SK-N-MC (cell line): ENCODE data around the gene SIRT7.

ENCODE experiments used
- DNase-seq: peaks from one replicate; pipeline ENCODE4 v3.0.0-alpha.2; 2011; ENCODE audit warnings: low read depth, low spot score
- H3K27ac ChIP-seq: fragments of 200-600 bp; sonication (generic); 2 replicates; pipeline ENCODE4 v1.5.1; 2016; ENCODE audit warnings: mixed run types
- H3K36me3 ChIP-seq: fragments of 200-600 bp; sonication (generic); 2 replicates; pipeline ENCODE4 v1.6.1; 2017; ENCODE audit warnings: antibody characterized with exemption, low read length, mixed read lengths; ENCODE audit not compliant: insufficient read depth
- H3K4me3 ChIP-seq: fragments of 200-600 bp; sonication (generic); 2 replicates; pipeline ENCODE4 v1.5.1; 2016
- H3K9ac ChIP-seq: fragments of 200-600 bp; sonication (generic); 2 replicates; pipeline ENCODE4 v1.8.0; 2017; ENCODE audit warnings: mixed run types, mixed read lengths; ENCODE audit not compliant: insufficient read length
- H3K9me3 ChIP-seq: fragments of 200-600 bp; sonication (generic); 2 replicates; pipeline ENCODE4 v1.6.1; 2017; ENCODE audit warnings: low read depth, mild to moderate bottlenecking, antibody characterized with exemption, low read length, moderate library complexity, mixed read lengths
- EZH2 ChIP-seq: fragments of 200-600 bp; sonication (generic); IDR thresholded peaks from one replicate; pipeline ENCODE4 v1.6.1; 2017; ENCODE audit warnings: antibody characterized with exemption
- FOXP2 ChIP-seq: optimal IDR thresholded peaks from 2 replicates; pipeline ENCODE3; 2011; ENCODE audit warnings: mild to moderate bottlenecking, moderate library complexity; ENCODE audit not compliant: insufficient read depth; ENCODE audit errors: extremely low read length, control extremely low read depth
- POLR2AphosphoS5 ChIP-seq: IDR thresholded peaks from 2 replicates; pipeline ENCODE4 v1.6.1; 2012; ENCODE audit warnings: mild to moderate bottlenecking, low read depth, low read length, borderline replicate concordance

Gene SIRT7

DNA sequence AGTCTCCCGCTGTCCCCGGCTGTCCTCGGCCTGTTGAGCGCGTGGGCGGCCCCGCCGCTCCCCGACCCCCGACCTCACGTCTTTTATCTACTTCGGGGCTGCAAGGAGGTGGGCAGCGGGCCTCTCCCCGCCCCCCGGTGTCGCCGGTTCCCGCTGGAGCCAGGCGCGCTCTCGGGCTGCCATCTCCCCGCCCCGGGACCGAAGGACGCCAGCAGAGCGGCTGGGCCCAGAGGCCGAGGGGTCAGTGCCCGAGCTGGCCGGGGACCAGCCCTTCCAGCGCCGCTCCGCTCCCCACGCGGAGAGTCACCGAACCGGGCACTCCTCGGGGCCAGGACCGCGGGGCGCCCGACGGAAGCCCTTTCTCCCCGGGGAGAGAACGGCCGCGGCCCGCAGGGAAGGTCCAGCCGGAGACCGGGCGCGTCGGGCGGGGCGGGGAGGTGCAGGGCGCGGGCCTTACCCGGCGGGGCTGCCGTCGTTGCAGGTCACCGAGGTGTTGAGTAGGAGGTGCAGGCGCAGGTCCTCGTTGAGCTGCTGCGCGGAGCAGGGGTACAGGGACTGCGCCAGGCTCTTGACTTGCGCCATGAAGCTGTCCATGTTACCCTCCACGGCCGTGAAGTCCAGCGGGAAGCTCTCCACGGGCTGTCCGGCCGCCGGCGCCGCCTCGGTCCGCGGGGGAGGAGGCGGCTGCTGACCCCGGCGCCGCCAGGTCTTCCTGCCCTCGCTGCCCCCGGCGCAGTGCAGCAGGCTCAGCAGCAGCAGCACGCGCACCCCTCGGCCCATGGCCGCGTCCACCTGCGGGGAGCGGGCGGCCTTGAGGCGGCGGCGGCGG lies 42.4 kb upstream of the SIRT7 start:
- Histone ChIP-seq H3K4me3 (peak overlapping the region; percentile 75), H3K9ac (peak overlapping the region; percentile 26), H3K9me3 (no peaks in the 10 kb centered on the region), H3K36me3 (no peaks in the 10 kb centered on the region), H3K27ac (no peak overlapping the region)
- TF ChIP-seq POLR2AphosphoS5 (no peak), EZH2 (peak; percentile 46)
- DNase-seq, result no peak

GRCh38 chr17:81959362-81960129 lies 41.6 kb upstream of the SIRT7 start:
- TF ChIP-seq POLR2AphosphoS5 (no peak), FOXP2 (no peak), EZH2 (no peak)
- H3K4me3 ChIP-seq, result peak overlapping the region; percentile 75
- H3K36me3 ChIP-seq, result no peaks in the 10 kb centered on the region
- no peaks in the 10 kb centered on the region for H3K9me3 ChIP-seq
- no peak overlapping the region for H3K27ac ChIP-seq
- no peak for DNase-seq
- no peak overlapping the region for H3K9ac ChIP-seq

DNA sequence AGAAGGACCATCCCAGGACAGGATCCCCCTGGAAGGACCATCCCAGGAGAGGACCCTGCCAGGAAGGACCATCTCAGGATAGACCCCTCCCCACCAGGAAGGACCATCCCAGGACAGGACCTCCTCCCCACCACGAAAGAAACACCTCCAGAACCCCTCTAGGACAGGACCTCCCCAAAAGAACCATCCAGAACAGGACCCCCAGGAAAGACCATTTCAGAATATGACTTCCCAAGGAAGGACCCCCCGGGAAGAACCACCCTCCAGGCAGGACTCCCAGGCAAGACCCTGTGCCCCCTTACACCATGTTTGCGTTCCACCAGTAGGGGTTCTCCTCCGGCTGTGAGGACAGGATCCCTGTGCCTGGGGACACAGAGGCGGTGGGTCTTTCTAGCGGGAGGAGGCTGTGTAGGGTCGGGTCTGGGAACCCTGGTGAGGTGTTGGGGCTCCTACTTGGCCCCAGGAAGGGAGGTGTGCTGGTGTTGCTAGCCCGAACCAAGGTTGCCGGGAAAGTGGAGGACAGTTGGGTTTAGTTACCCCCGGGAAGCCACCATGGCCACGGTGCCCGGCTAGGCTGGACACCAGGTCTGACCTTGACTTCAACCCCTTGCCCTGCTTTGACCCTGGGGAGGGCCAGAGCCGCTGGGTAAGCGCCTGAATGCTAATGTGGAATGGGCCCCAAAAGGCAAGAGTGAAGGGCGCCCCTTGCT lies 40.8 kb upstream of the SIRT7 start:
- Histone ChIP-seq H3K9ac (no peak overlapping the region), H3K9me3 (no peaks in the 10 kb centered on the region), H3K4me3 (peak overlapping the region; percentile 75; the same call in 1 of the 2 replicates), H3K36me3 (no peaks in the 10 kb centered on the region), H3K27ac (no peak overlapping the region)
- no peak for TF ChIP-seq POLR2AphosphoS5
- TF ChIP-seq EZH2, result no peak
- no peak for TF ChIP-seq FOXP2
- DNase-seq, result no peak

GRCh38 chr17:81957691-81958432 lies 39.9 kb upstream of the SIRT7 start:
- TF ChIP-seq POLR2AphosphoS5, result no peak
- no peak for TF ChIP-seq EZH2
- TF ChIP-seq FOXP2, result no peak
- no peak overlapping the region for H3K4me3 ChIP-seq
- no peaks in the 10 kb centered on the region for H3K36me3 ChIP-seq
- DNase-seq, result no peak
- no peak overlapping the region for H3K27ac ChIP-seq
- H3K9me3 ChIP-seq, result no peaks in the 10 kb centered on the region
- no peak overlapping the region for H3K9ac ChIP-seq

DNA sequence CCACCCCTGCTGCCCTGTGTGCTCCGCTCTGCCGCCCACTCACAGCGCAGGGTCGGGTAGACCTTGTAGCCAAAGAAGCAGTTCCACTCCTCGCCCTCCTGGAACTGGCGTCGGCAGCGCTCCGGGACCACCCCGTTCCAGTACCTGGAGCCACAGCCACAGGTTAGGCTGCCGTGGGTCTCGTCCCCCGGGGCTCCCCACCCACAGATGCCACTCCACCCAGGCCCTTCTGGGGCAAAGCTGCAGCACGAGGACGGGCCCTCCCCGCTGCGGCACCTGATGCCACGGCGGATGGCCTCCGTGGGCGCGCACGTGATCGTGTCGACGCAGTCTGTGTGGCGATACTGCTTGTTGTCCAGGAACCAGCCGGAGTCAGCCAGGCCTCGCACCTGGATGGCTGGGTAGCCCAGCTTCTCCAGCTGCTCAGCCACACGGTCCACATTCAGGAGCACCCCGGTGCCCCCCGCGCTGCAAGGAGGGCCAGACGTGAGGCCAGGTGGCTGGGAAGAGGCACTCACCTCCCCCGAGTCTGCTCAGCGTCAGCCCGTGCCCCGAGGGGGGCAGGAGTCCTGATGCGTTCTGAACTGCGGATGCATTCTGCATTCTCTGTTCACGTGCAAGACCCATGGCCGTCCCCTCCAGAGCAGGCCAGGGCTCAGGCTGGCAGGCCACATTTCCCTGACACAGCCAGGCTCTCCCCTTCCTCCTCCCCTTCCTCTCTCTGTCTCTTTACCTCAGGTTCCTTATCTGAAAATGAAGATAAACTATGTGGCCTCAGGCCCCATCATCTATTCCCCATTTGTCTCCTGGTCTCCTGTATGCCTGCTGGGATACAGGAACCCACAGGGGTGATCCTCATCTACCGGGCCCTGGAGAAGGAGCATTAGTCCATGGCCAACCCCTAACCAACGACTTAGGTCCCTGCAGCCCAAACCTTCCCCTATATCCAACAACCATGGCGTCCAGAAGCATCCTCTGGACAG lies 38.9 kb upstream of the SIRT7 start:
- Histone ChIP-seq H3K9ac (no peak overlapping the region), H3K4me3 (no peak overlapping the region), H3K36me3 (no peaks in the 10 kb centered on the region), H3K27ac (no peak overlapping the region), H3K9me3 (no peaks in the 10 kb centered on the region)
- no peak for DNase-seq
- TF ChIP-seq FOXP2, result no peak
- no peak for TF ChIP-seq EZH2
- no peak for TF ChIP-seq POLR2AphosphoS5

DNA sequence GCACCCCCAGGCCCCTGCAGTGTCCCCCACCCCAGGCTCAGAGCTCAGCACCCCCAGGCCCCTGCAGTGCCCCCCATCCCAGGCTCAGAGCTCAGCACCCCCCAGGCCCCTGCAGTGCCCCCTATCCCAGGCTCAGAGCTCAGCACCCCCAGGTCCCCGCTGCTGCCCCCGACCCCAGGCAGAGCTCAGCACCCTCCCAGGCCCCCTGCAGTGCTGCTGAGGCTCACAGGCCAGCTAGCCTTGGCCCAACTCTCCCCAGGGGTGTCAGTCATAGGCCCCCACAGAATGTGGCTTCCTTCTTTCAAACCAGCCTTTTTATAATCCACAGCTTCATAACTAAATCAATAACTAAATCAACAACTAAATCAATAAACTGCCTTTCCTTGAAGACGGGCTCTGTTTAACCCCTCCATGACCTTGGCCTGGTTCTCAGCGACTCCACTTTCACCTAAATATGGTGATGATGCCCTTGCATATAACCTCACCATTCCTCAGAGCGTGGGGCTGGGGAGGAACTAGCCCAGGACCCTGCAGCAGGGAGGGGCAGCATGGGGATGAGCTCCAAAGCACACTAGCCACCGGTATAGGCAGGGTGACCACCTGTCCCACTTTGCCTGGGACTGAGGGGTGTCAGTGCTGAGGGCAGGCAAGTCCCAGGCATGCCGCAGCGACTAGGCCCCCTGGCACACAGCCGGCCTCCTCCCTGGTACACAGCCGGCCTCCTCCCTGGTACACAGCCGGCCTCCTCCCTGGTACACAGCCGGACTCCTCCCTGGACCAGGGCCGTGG lies 38.0 kb upstream of the SIRT7 start:
- H3K36me3 ChIP-seq, result no peaks in the 10 kb centered on the region
- no peak overlapping the region for H3K27ac ChIP-seq
- no peak overlapping the region for H3K9ac ChIP-seq
- H3K4me3 ChIP-seq, result no peak overlapping the region
- DNase-seq, result no peak
- TF ChIP-seq EZH2, result no peak
- TF ChIP-seq POLR2AphosphoS5, result no peak
- H3K9me3 ChIP-seq, result no peaks in the 10 kb centered on the region
